HG03045 (cell line): Measurements from ENCODE around the gene ADORA3.

Source experiments
- ATAC-seq: cut with Tn5 transposase; IDR thresholded peaks from one replicate; pipeline ENCODE4 v1.9.1; 2021; ENCODE audit warnings: mild to moderate bottlenecking, moderate library complexity; ENCODE audit not compliant: unreplicated experiment

Gene ADORA3

GRCh38 chr1:111476214-111476613 is 27.2 kb downstream of the ADORA3 start:
- no peak for ATAC-seq

GRCh38 chr1:111475701-111476100 is 27.7 kb downstream of the ADORA3 start:
- ATAC-seq, result no peak

- no peak for ATAC-seq
These were observed 28.9 kb downstream of the ADORA3 start for GRCh38 chr1:111474521-111474920.

GRCh38 chr1:111474106-111474505 is 29.3 kb downstream of the ADORA3 start:
- ATAC-seq, result no peak

GRCh38 chr1:111471538-111471937 is 31.9 kb downstream of the ADORA3 start:
- no peak for ATAC-seq

GRCh38 chr1:111471012-111471411 is 32.4 kb downstream of the ADORA3 start:
- no peak for ATAC-seq

GRCh38 chr1:111470596-111470995 is 32.8 kb downstream of the ADORA3 start:
- ATAC-seq, result no peak

GRCh38 chr1:111469539-111469938 is 33.9 kb downstream of the ADORA3 start:
- no peak for ATAC-seq

- ATAC-seq, result no peak
These were observed 34.7 kb downstream of the ADORA3 start for GRCh38 chr1:111468717-111469100.

GRCh38 chr1:111467865-111468716 is 35.3 kb downstream of the ADORA3 start:
- ATAC-seq, result no peak

- no peak for ATAC-seq
These were observed 37.0 kb downstream of the ADORA3 start for GRCh38 chr1:111466480-111466879.

GRCh38 chr1:111465754-111466153 is 37.7 kb downstream of the ADORA3 start:
- ATAC-seq, result no peak

GRCh38 chr1:111463029-111463683 is 40.3 kb downstream of the ADORA3 start:
- no peak for ATAC-seq

- no peak for ATAC-seq
These were observed 40.9 kb downstream of the ADORA3 start for GRCh38 chr1:111462370-111463028.

- no peak for ATAC-seq
These were observed 41.7 kb downstream of the ADORA3 start for GRCh38 chr1:111461765-111462164.

- no peak for ATAC-seq
These were observed 47.8 kb downstream of the ADORA3 start for GRCh38 chr1:111455642-111456031.

- no peak for ATAC-seq
These were observed 48.4 kb downstream of the ADORA3 start for GRCh38 chr1:111454859-111455641.

- no peak for ATAC-seq
These were observed 49.7 kb downstream of the ADORA3 start for GRCh38 chr1:111453706-111454105.

- no peak for ATAC-seq
These were observed 50.9 kb downstream of the ADORA3 start for GRCh38 chr1:111452581-111452980.

- ATAC-seq, result no peak
These were observed 53.2 kb downstream of the ADORA3 start for GRCh38 chr1:111450185-111450584.

GRCh38 chr1:111449703-111450017 is 53.8 kb downstream of the ADORA3 start:
- ATAC-seq, result no peak
